Sigmoid colon (tissue), 4 donors: Measurements from ENCODE around the gene PHF19.

Experiments used
- CTCF ChIP-seq, 4 experiments: fragments of 450-650 bp in 3 of 4; fragments of 200-600 bp in 1 of 4; IDR thresholded peaks; one replicate each; pipeline ENCODE4 v1.5.1; 2016 to 2019; ENCODE audit warnings: antibody characterized with exemption in 4 of 4, mild to moderate bottlenecking in 3 of 4, moderate library complexity in 2 of 4
- EP300 ChIP-seq, 4 donors: sonication (generic); formaldehyde crosslinking; IDR thresholded peaks; one replicate each; pipeline ENCODE4 v1.6.1; 2017; ENCODE audit warnings: antibody characterized with exemption in 4 of 4
- POLR2A ChIP-seq, 2 donors: fragments of 450-650 bp; IDR thresholded peaks; one replicate each; pipeline ENCODE4 v1.6.1; 2016; ENCODE audit warnings: antibody characterized with exemption in 2 of 2, mild to moderate bottlenecking in 2 of 2, moderate library complexity in 2 of 2
- POLR2AphosphoS5 ChIP-seq, 4 donors: sonication (generic); formaldehyde crosslinking; IDR thresholded peaks; one replicate each; pipeline ENCODE4 v1.6.1; 2017; ENCODE audit warnings: antibody characterized with exemption in 4 of 4

- no peak for TF ChIP-seq CTCF (IDR thresholded peaks at IDR 0.05)
- TF ChIP-seq POLR2A (IDR thresholded peaks at IDR 0.05) = no peak
- TF ChIP-seq POLR2AphosphoS5 (IDR thresholded peaks at IDR 0.05) = no peak
- no peak for TF ChIP-seq EP300 (IDR thresholded peaks at IDR 0.05)
Measured at GRCh38 chr9:120898396-120898795, 21.4 kb upstream of the PHF19 start.
